ENCODE results near the gene DNAH1. TPM values are rescaled to one million over a fixed set of nuclear protein-coding genes. Genes with fewer than 3 reads are reported as not detected.

Gene DNAH1
- total and polyA plus RNA-seq, 9 donors, result 3.1 to 15.7 (median 7.8) TPM

GRCh38 chr3:52313188-52313773 lies 2.8 kb upstream of the DNAH1 start:
- no peak overlapping the region for H3K27ac ChIP-seq
- DNase-seq, result no peak
- no peak overlapping the region for H3K4me3 ChIP-seq
- H3K36me3 ChIP-seq, result no peaks in the 10 kb centered on the region
- TF ChIP-seq CTCF (IDR thresholded peaks at IDR 0.05) (no peak), EP300 (IDR thresholded peaks at IDR 0.05) (no peak), POLR2A (IDR thresholded peaks at IDR 0.05) (no peak)
- H3K27me3 ChIP-seq, result no peaks in the 10 kb centered on the region
- H3K4me1 ChIP-seq (ENCODE audit: insufficient read depth), result peaks cover 2% of the 10 kb centered on the region
- 88 to 93% (median 91%) methylated on average over 2 of the region's 2 CpGs for WGBS, 3 donors
- H3K9me3 ChIP-seq, result no peaks in the 10 kb centered on the region
- intact Hi-C loops (cut with DNase I), result no loop called here

- no peaks in the 10 kb centered on the region for H3K27me3 ChIP-seq
- intact Hi-C loops (cut with DNase I), result no loop called here
- no peaks in the 10 kb centered on the region for H3K36me3 ChIP-seq
- no peak overlapping the region for H3K4me3 ChIP-seq
- no peak for DNase-seq
- TF ChIP-seq EP300 (IDR thresholded peaks at IDR 0.05), result no peak
- no peaks in the 10 kb centered on the region for H3K9me3 ChIP-seq
- no peak overlapping the region for H3K27ac ChIP-seq
- peaks cover 2% of the 10 kb centered on the region for H3K4me1 ChIP-seq (ENCODE audit: insufficient read depth)
- WGBS, 3 donors, result 73 to 80% (median 78%) methylated on average over 4 of the region's 4 CpGs
Measured at GRCh38 chr3:52313774-52314188, 2.3 kb upstream of the DNAH1 start.

GRCh38 chr3:52314489-52314888 lies 1.6 kb upstream of the DNAH1 start:
- H3K36me3 ChIP-seq, result no peaks in the 10 kb centered on the region
- H3K27ac ChIP-seq, result no peak overlapping the region
- intact Hi-C loops (cut with DNase I), result no loop called here
- H3K4me3 ChIP-seq, result no peak overlapping the region
- no peaks in the 10 kb centered on the region for H3K9me3 ChIP-seq
- no peak for DNase-seq
- peaks cover 2% of the 10 kb centered on the region for H3K4me1 ChIP-seq (ENCODE audit: insufficient read depth)
- TF ChIP-seq POLR2A (IDR thresholded peaks at IDR 0.05) (no peak), CTCF (IDR thresholded peaks at IDR 0.05) (no peak), EP300 (IDR thresholded peaks at IDR 0.05) (no peak)
- WGBS, 3 donors, result 92 to 96% (median 96%) methylated on average over 3 of the region's 3 CpGs
- H3K27me3 ChIP-seq, result no peaks in the 10 kb centered on the region

- Histone ChIP-seq H3K27ac (no peak overlapping the region), H3K4me1 (ENCODE audit: insufficient read depth) (peaks cover 2% of the 10 kb centered on the region), H3K36me3 (no peaks in the 10 kb centered on the region), H3K4me3 (no peak overlapping the region), H3K9me3 (no peaks in the 10 kb centered on the region), H3K27me3 (no peaks in the 10 kb centered on the region)
- WGBS, 3 donors, result 88 to 92% (median 89%) methylated on average over 6 of the region's 6 CpGs
- intact Hi-C loops (cut with DNase I), result no loop called here
- DNase-seq, result no peak
- no peak for TF ChIP-seq POLR2A (IDR thresholded peaks at IDR 0.05)
- TF ChIP-seq EP300 (IDR thresholded peaks at IDR 0.05), result no peak
- no peak for TF ChIP-seq CTCF (IDR thresholded peaks at IDR 0.05)
Measured at GRCh38 chr3:52315006-52315405, 1.1 kb upstream of the DNAH1 start.

- Histone ChIP-seq H3K36me3 (no peaks in the 10 kb centered on the region), H3K27me3 (no peaks in the 10 kb centered on the region), H3K4me1 (ENCODE audit: insufficient read depth) (peaks cover 2% of the 10 kb centered on the region), H3K4me3 (peak overlapping the region; percentile 19), H3K27ac (no peak overlapping the region), H3K9me3 (no peaks in the 10 kb centered on the region)
- DNase-seq, result peak; percentile 55 to 82 (median 72)
- 11 to 19% (median 15%) methylated on average over 43 to 45 of the region's 45 CpGs for WGBS, 3 donors
- TF ChIP-seq EP300 (IDR thresholded peaks at IDR 0.05) (no peak), POLR2A (IDR thresholded peaks at IDR 0.05) (no peak), CTCF (IDR thresholded peaks at IDR 0.05) (no peak)
- intact Hi-C loops (cut with DNase I), result no loop called here
Measured at GRCh38 chr3:52317208-52318000, 1.3 kb downstream of the DNAH1 start.
